H9 (cell line): Measurements from ENCODE around the gene PRKX. TPM values are rescaled to one million over a fixed set of nuclear protein-coding genes. Genes with fewer than 3 reads are reported as not detected.

Experiments
- DNase-seq: peaks from one replicate; pipeline ENCODE4 v3.0.0-alpha.2; 2017
- H2AFZ ChIP-seq: one replicate; pipeline ENCODE4 v1.6.1; 2013; ENCODE audit warnings: mild to moderate bottlenecking, low read length, control low read depth, moderate library complexity
- H2AK5ac ChIP-seq: 2 replicates; pipeline ENCODE4 v1.6.1; 2013; ENCODE audit warnings: low read length, control low read depth, mixed read lengths; ENCODE audit not compliant: insufficient read length
- H2BK120ac ChIP-seq: one replicate; pipeline ENCODE4 v1.6.1; 2013; ENCODE audit warnings: low read depth, mild to moderate bottlenecking, low read length, control low read depth, inconsistent platforms; ENCODE audit not compliant: poor library complexity, severe bottlenecking
- H2BK12ac ChIP-seq: 2 replicates; pipeline ENCODE4 v1.6.1; 2013; ENCODE audit warnings: low read length, control low read depth, mixed read lengths, low read depth; ENCODE audit not compliant: insufficient read length
- H2BK15ac ChIP-seq: 2 replicates; pipeline ENCODE4 v1.6.1; 2013; ENCODE audit warnings: low read depth, low read length, control low read depth
- H2BK20ac ChIP-seq: one replicate; pipeline ENCODE4 v1.6.1; 2013; ENCODE audit warnings: low read depth, mild to moderate bottlenecking, low read length, control low read depth, inconsistent platforms; ENCODE audit not compliant: poor library complexity, severe bottlenecking
- H2BK5ac ChIP-seq: 2 replicates; pipeline ENCODE4 v1.6.1; 2013; ENCODE audit warnings: low read length, control low read depth, mixed read lengths; ENCODE audit not compliant: insufficient read length
- H3K14ac ChIP-seq: 2 replicates; pipeline ENCODE4 v1.6.1; 2013; ENCODE audit warnings: low read length, control low read depth; ENCODE audit not compliant: insufficient read depth
- H3K18ac ChIP-seq: 2 replicates; pipeline ENCODE4 v1.6.1; 2013; ENCODE audit warnings: low read depth, mild to moderate bottlenecking, mixed read lengths, low read length, control low read depth; ENCODE audit not compliant: insufficient read length
- H3K23ac ChIP-seq: 2 replicates; pipeline ENCODE4 v1.6.1; 2013; ENCODE audit warnings: low read length, control low read depth, mixed read lengths, low read depth; ENCODE audit not compliant: insufficient read length
- H3K23me2 ChIP-seq: 2 replicates; pipeline ENCODE4 v1.6.1; 2013; ENCODE audit warnings: low read depth, mild to moderate bottlenecking, mixed read lengths, low read length, control low read depth; ENCODE audit not compliant: insufficient read length, poor library complexity, severe bottlenecking
- H3K27ac ChIP-seq: 2 replicates; pipeline ENCODE4 v1.5.1; 2013; ENCODE audit warnings: low read length, control low read depth, mixed read lengths, low read depth; ENCODE audit not compliant: insufficient read length
- H3K27me3 ChIP-seq: 2 replicates; pipeline ENCODE4 v1.6.1; 2013; ENCODE audit warnings: low read length, control low read depth, inconsistent platforms; ENCODE audit not compliant: insufficient read depth
- H3K4ac ChIP-seq: 2 replicates; pipeline ENCODE4 v1.6.1; 2013; ENCODE audit warnings: low read depth, mild to moderate bottlenecking, control low read depth, inconsistent platforms, low read length, moderate library complexity
- H3K4me1 ChIP-seq: 2 replicates; pipeline ENCODE4 v1.6.1; 2013; ENCODE audit warnings: low read length, control low read depth, inconsistent platforms; ENCODE audit not compliant: insufficient read depth
- H3K4me2 ChIP-seq: 2 replicates; pipeline ENCODE4 v1.6.1; 2013; ENCODE audit warnings: low read length, control low read depth, mixed read lengths; ENCODE audit not compliant: insufficient read length, insufficient read depth
- H3K56ac ChIP-seq: 2 replicates; pipeline ENCODE4 v1.6.1; 2013; ENCODE audit warnings: low read depth, mild to moderate bottlenecking, mixed read lengths, low read length, control low read depth; ENCODE audit not compliant: insufficient read length
- H3K79me1 ChIP-seq: 2 replicates; pipeline ENCODE4 v1.6.1; 2013; ENCODE audit warnings: low read depth, mild to moderate bottlenecking, moderate library complexity, low read length, control low read depth, inconsistent platforms; ENCODE audit not compliant: insufficient read depth, poor library complexity, severe bottlenecking
- H3K79me2 ChIP-seq: 2 replicates; pipeline ENCODE4 v1.6.1; 2013; ENCODE audit warnings: low read length, control low read depth, inconsistent platforms; ENCODE audit not compliant: insufficient read depth
- H3K9ac ChIP-seq: 2 replicates; pipeline ENCODE4 v1.6.1; 2013; ENCODE audit warnings: low read length, control low read depth, mixed read lengths; ENCODE audit not compliant: insufficient read length; ENCODE audit errors: extremely low read depth
- H3K9me3 ChIP-seq: one replicate; pipeline ENCODE4 v1.6.1; 2013; ENCODE audit warnings: low read depth, low read length, inconsistent platforms; ENCODE audit not compliant: control insufficient read depth
- H3T11ph ChIP-seq: one replicate; pipeline ENCODE4 v1.6.1; 2013; ENCODE audit warnings: mild to moderate bottlenecking, low read length, control low read depth, inconsistent platforms
- H4K20me1 ChIP-seq: one replicate; pipeline ENCODE4 v1.6.1; 2013; ENCODE audit not compliant: control insufficient read depth, insufficient read length, insufficient read depth
- H4K5ac ChIP-seq: 2 replicates; pipeline ENCODE4 v1.6.1; 2013; ENCODE audit warnings: low read depth, mild to moderate bottlenecking, mixed read lengths, low read length, control low read depth; ENCODE audit not compliant: insufficient read length
- H4K8ac ChIP-seq: replicated peaks from 2 replicates; pipeline ENCODE4 v1.6.1; 2013; ENCODE audit warnings: low read length, control low read depth, mixed read lengths, low read depth; ENCODE audit not compliant: insufficient read length
- H4K91ac ChIP-seq: 2 replicates; pipeline ENCODE4 v1.6.1; 2013; ENCODE audit warnings: low read depth, mild to moderate bottlenecking, moderate library complexity, mixed read lengths, low read length, control low read depth; ENCODE audit not compliant: insufficient read length
- H3K27ac Mint-ChIP-seq, 3 experiments: 2 replicates in 2 of 3; 3 replicates in 1 of 3; pipeline ENCODE4 v1.8.0; 2020 to 2021; ENCODE audit warnings: mixed read lengths in 3 of 3, mild to moderate bottlenecking in 1 of 3, moderate library complexity in 1 of 3
- H3K27me3 Mint-ChIP-seq: 2 replicates; pipeline ENCODE4 v1.8.0; 2021; ENCODE audit warnings: low read depth, mild to moderate bottlenecking, moderate library complexity, mixed read lengths
- H3K36me3 Mint-ChIP-seq, 3 experiments: 2 replicates in 2 of 3; 3 replicates in 1 of 3; pipeline ENCODE4 v1.8.0; 2020 to 2021; ENCODE audit warnings: low read depth in 3 of 3, mixed read lengths in 3 of 3; ENCODE audit not compliant: insufficient read depth in 1 of 3
- H3K4me1 Mint-ChIP-seq, 2 experiments: 2 replicates each; pipeline ENCODE4 v1.8.0; 2020; ENCODE audit warnings: mixed read lengths in 2 of 2
- H3K4me3 Mint-ChIP-seq, 2 experiments: 2 replicates in 1 of 2; 3 replicates in 1 of 2; pipeline ENCODE4 v1.8.0; 2020 to 2021; ENCODE audit warnings: mild to moderate bottlenecking in 2 of 2, mixed read lengths in 2 of 2, moderate library complexity in 1 of 2
- H3K9me3 Mint-ChIP-seq, 2 experiments: 2 replicates in 1 of 2; 3 replicates in 1 of 2; pipeline ENCODE4 v1.8.0; 2020; ENCODE audit warnings: mild to moderate bottlenecking in 2 of 2, mixed read lengths in 2 of 2, moderate library complexity in 1 of 2
- WGBS: extraction: QIAGEN DNeasy Blood & Tissue Kit; methylation state at CpG from one replicate; pipeline ENCODE4 v1.1.7; 2013; ENCODE audit warnings: missing lambda C conversion rate, low lambda C conversion rate, mixed read lengths; ENCODE audit not compliant: insufficient read length; ENCODE audit errors: extremely low coverage; 5-methylcytosine and 5-hydroxymethylcytosine counted together
- total RNA-seq: library from RNA; stranded (reverse); gene quantifications from 2 replicates; pipeline ENCODE4 v1.2.1, GENCODE V29; 2021
- TF ChIP-seq, protein P1 (sequence below): fragments of 200-600 bp; sonication (generic); conservative IDR thresholded peaks from 3 replicates; pipeline ENCODE4 v1.8.0; 2021; ENCODE audit warnings: antibody characterized with exemption, mild to moderate bottlenecking

The PRKX gene
- total RNA-seq, 1 experiment from 2014 or later, result 108 TPM

DNA sequence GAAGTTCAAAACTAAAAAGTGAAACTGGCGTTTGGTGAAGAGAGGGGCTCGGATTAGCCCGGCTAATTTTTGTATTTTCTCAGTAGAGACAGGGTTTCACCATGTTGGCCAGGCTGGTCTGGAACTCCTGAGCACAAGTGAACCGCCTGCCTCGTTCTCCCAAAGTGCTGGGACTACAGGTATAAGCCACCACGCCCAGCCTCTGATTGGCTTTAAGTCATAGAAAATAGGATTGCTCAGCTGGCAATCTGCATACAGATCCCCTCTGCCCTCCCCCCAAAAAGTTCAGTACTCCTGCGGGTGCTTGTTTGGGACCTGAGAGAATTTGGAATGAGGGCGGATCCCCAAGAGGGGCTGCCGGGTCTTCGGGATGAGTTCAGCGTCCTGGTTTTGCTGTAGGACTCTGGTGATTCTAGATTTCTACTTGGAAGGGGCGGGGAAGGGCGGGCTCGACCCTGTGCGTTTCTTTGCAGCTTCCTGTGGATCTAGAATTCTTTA is 537 bp upstream of the PRKX start:
- no peak overlapping the region for H2BK15ac ChIP-seq
- no peaks in the 10 kb centered on the region for H3K9me3 ChIP-seq
- H4K91ac ChIP-seq, result no peak overlapping the region
- no peaks in the 10 kb centered on the region for H3K4me1 ChIP-seq
- H4K20me1 ChIP-seq, result no peaks in the 10 kb centered on the region
- no peak overlapping the region for H4K8ac ChIP-seq
- H3K9ac ChIP-seq, result no peak overlapping the region
- H3K4ac ChIP-seq, result no peak overlapping the region
- WGBS, result no CpG with 5 or more reads among the region's 15 CpGs
- no peak overlapping the region for H3K23ac ChIP-seq
- H3K27ac ChIP-seq, result no peak overlapping the region
- no peaks in the 10 kb centered on the region for H3K79me1 ChIP-seq
- H3K27me3 Mint-ChIP-seq, result no peaks in the 10 kb centered on the region; the same call in 1 of the 2 replicates
- peak overlapping the region; percentile 75 to 87 for H3K4me3 Mint-ChIP-seq
- H3K14ac ChIP-seq, result no peak overlapping the region
- DNase-seq, result peak; percentile 55
- H4K5ac ChIP-seq, result no peak overlapping the region
- H3T11ph ChIP-seq, result no peak overlapping the region
- H3K9me3 Mint-ChIP-seq, result peaks cover 0 to 4% of the 10 kb centered on the region in 2 experiments; a peak in 3 of 5 replicates
- no peak overlapping the region for H2BK20ac ChIP-seq
- H2AFZ ChIP-seq, result no peak overlapping the region
- H2BK5ac ChIP-seq, result no peak overlapping the region
- no peak overlapping the region for H2AK5ac ChIP-seq
- TF ChIP-seq, protein P1, sequence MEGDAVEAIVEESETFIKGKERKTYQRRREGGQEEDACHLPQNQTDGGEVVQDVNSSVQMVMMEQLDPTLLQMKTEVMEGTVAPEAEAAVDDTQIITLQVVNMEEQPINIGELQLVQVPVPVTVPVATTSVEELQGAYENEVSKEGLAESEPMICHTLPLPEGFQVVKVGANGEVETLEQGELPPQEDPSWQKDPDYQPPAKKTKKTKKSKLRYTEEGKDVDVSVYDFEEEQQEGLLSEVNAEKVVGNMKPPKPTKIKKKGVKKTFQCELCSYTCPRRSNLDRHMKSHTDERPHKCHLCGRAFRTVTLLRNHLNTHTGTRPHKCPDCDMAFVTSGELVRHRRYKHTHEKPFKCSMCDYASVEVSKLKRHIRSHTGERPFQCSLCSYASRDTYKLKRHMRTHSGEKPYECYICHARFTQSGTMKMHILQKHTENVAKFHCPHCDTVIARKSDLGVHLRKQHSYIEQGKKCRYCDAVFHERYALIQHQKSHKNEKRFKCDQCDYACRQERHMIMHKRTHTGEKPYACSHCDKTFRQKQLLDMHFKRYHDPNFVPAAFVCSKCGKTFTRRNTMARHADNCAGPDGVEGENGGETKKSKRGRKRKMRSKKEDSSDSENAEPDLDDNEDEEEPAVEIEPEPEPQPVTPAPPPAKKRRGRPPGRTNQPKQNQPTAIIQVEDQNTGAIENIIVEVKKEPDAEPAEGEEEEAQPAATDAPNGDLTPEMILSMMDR, result no peak
- no peak overlapping the region for H3K18ac ChIP-seq
- no peak overlapping the region for H3K56ac ChIP-seq
- peaks cover 29 to 31% of the 10 kb centered on the region in 2 experiments for H3K4me1 Mint-ChIP-seq
- no peak overlapping the region for H2BK12ac ChIP-seq
- no peaks in the 10 kb centered on the region for H3K27me3 ChIP-seq
- H3K79me2 ChIP-seq, result peaks cover 18% of the 10 kb centered on the region; the same call in 1 of the 2 replicates
- H3K23me2 ChIP-seq, result peaks cover 22% of the 10 kb centered on the region
- peak overlapping the region in 1 of 3 experiments; percentile 27; a peak in 1 of 7 replicates for H3K27ac Mint-ChIP-seq
- peak overlapping the region; percentile 79 for H3K4me2 ChIP-seq
- H2BK120ac ChIP-seq, result no peak overlapping the region
- peaks cover 0 to 4% (median 4%) of the 10 kb centered on the region in 3 experiments; a peak in 4 of 7 replicates for H3K36me3 Mint-ChIP-seq
